K562 (cell line): ENCODE measurements around the gene ATP6V1A. TPM values are rescaled to one million over a fixed set of nuclear protein-coding genes. Genes with fewer than 3 reads are reported as not detected.
A peak's percentile ranks its signal among the peaks of the same experiment; 100 is the strongest.

Source experiments
- ATAC-seq: fragments of 200-7000 bp; cut with Tn5 transposase; 3 replicates; pipeline ENCODE4 v1.9.1; 2020; ENCODE audit warnings: moderate library complexity
- BruUV-seq: library from RNA; stranded (reverse); fragments of 400-500 nt; replicated peaks from 2 replicates; lab custom pipeline; 2021; lab: Mats Ljungman, UMichigan
- CTCF ChIA-PET: fragments of 300-600 bp; formaldehyde crosslinking; extraction: SDS; loops from one replicate; lab custom pipeline; 2021; ENCODE audit warnings: low intra/inter-chr PET ratio; lab: Yijun Ruan, JAX
- POLR2A ChIA-PET: fragments of 300-600, 350-650 bp; sonication (Branson Sonifier 250); formaldehyde crosslinking; extraction: SDS; loops from one replicate; lab custom pipeline; 2021; ENCODE audit warnings: antibody characterized with exemption, inconsistent platforms; lab: Yijun Ruan, JAX
- DNase-seq, 4 experiments: peaks; one replicate each; pipeline versions ENCODE4 v3.0.0 to v3.0.0-alpha.2; 2011 to 2018; ENCODE audit warnings: low spot score in 3 of 4, mixed read lengths in 3 of 4; ENCODE audit errors: extremely low read depth in 1 of 4
- FAIRE-seq: peaks from 2 replicates; lab custom pipeline; 2011; peaks lifted over from hg19 to GRCh38; lab: Jason Lieb, UNC
- H2AFZ ChIP-seq: 2 replicates; pipeline ENCODE4 v1.6.0; 2011; ENCODE audit warnings: low read depth, low read length, control low read depth, inconsistent platforms
- H3K27ac ChIP-seq: fragments of 200-600 bp; 3 replicates; pipeline ENCODE4 v1.8.0; 2011; ENCODE audit warnings: low read depth, mild to moderate bottlenecking, control low read depth, inconsistent platforms, low read length, moderate library complexity, mixed read lengths; ENCODE audit errors: extremely low read depth
- H3K27me3 ChIP-seq, 2 experiments: fragments of 300-600 bp in 1 of 2; 2 replicates in 1 of 2; 3 replicates in 1 of 2; pipeline versions ENCODE4 v1.6.0 to v1.8.0; 2011; ENCODE audit warnings: inconsistent platforms in 2 of 2, low read length in 2 of 2, mild to moderate bottlenecking in 1 of 2, mixed read lengths in 1 of 2, moderate library complexity in 1 of 2; ENCODE audit not compliant: control insufficient read depth in 2 of 2, insufficient read depth in 2 of 2
- H3K36me3 ChIP-seq: fragments of 300-600 bp; 3 replicates; pipeline ENCODE4 v1.8.0; 2011; ENCODE audit warnings: mild to moderate bottlenecking, low read length, inconsistent platforms; ENCODE audit not compliant: control insufficient read depth, insufficient read depth
- H3K4me1 ChIP-seq, 2 experiments: fragments of 200-600 bp in 1 of 2; replicated peaks in 1 of 2; 2 replicates in 1 of 2; 3 replicates in 1 of 2; pipeline versions ENCODE4 v1.5.1 to v1.8.0; 2011; ENCODE audit warnings: inconsistent platforms in 2 of 2, low read length in 2 of 2, mild to moderate bottlenecking in 1 of 2, mixed read lengths in 1 of 2, moderate library complexity in 1 of 2; ENCODE audit not compliant: control insufficient read depth in 2 of 2, insufficient read depth in 2 of 2
- H3K4me2 ChIP-seq: 2 replicates; pipeline ENCODE4 v1.6.1; 2011; ENCODE audit warnings: low read length, control low read depth, inconsistent platforms, mixed read lengths; ENCODE audit not compliant: insufficient read depth
- H3K4me3 ChIP-seq: fragments of 200-600 bp; sonication (generic), shearing (Covaris generic); 2 replicates; pipeline ENCODE4 v1.5.1; 2016; ENCODE audit warnings: control low read depth, inconsistent platforms
- H3K79me2 ChIP-seq: fragments of 200-600 bp; 3 replicates; pipeline ENCODE4 v1.8.0; 2011; ENCODE audit warnings: low read length, inconsistent platforms; ENCODE audit not compliant: control insufficient read depth, insufficient read depth
- H3K9ac ChIP-seq, 2 experiments: 2 replicates each; pipeline versions ENCODE4 v1.6.0 to v1.6.1; 2011; ENCODE audit warnings: low read depth in 2 of 2, low read length in 2 of 2, control low read depth in 1 of 2, inconsistent platforms in 1 of 2, mild to moderate bottlenecking in 1 of 2, mixed read lengths in 1 of 2; ENCODE audit not compliant: insufficient read depth in 1 of 2
- H3K9me1 ChIP-seq: one replicate; pipeline ENCODE4 v1.6.0; 2011; ENCODE audit warnings: inconsistent platforms, mild to moderate bottlenecking, low read length, moderate library complexity; ENCODE audit not compliant: control insufficient read depth, insufficient read depth
- H3K9me3 ChIP-seq: replicated peaks from 2 replicates; pipeline ENCODE4 v1.5.1; 2011; ENCODE audit warnings: low read depth, low read length, inconsistent platforms; ENCODE audit not compliant: control insufficient read depth, insufficient read depth
- H4K20me1 ChIP-seq: replicated peaks from 2 replicates; pipeline ENCODE4 v1.6.1; 2011; ENCODE audit warnings: low read length, inconsistent platforms, mixed read lengths; ENCODE audit not compliant: control insufficient read depth, insufficient read depth
- CBX2 ChIP-seq: fragments of 200-600 bp; sonication (generic); IDR thresholded peaks from one replicate; pipeline ENCODE4 v1.6.1; 2012; ENCODE audit warnings: mild to moderate bottlenecking, low read length, inconsistent platforms; ENCODE audit not compliant: insufficient read depth, poor library complexity, severe bottlenecking
- RBM17 ChIP-seq: fragments of 200-400 bp; formaldehyde crosslinking; IDR thresholded peaks from 2 replicates; pipeline ENCODE4 v1.6.1; 2017; ENCODE audit warnings: low read depth, mild to moderate bottlenecking, low read length, borderline replicate concordance
- WGBS: fragments of 100-300 bp; shearing (Covaris generic); methylation state at CpG from one replicate; pipeline ENCODE4 v1.1.6; 2016; ENCODE audit warnings: low coverage, mixed read lengths; ENCODE audit not compliant: insufficient coverage; ENCODE audit errors: missing lambda C conversion rate; 5-methylcytosine and 5-hydroxymethylcytosine counted together
- in situ Hi-C: fragments of 300-500 bp; cut with MboI; formaldehyde crosslinking; loops from 4 replicates; pipeline ENCODE4 v1.15.0; 2018; ENCODE audit warnings: inconsistent platforms, mixed read lengths
- intact Hi-C: fragments of 100-400 bp; cut with micrococcal nuclease; formaldehyde crosslinking; loops from 2 replicates; pipeline ENCODE4 v1.14.2; 2022
- polyA plus RNA-seq, 8 experiments: library from polyadenylated mRNA; depleted of rRNA in 4 of 8; stranded (reverse) in 5 of 8; unstranded in 3 of 8; fragments of >200 nt; fragmentation: Nextera tagmentation in 2 of 8; fragmentation: Illumina TruSeq in 1 of 8; extraction: Ambion mirVana in 2 of 8; extraction: Trizol in 1 of 8; gene quantifications; 2 replicates each; pipeline versions ENCODE4 v1.2.1 to v1.2.3, GENCODE V29; 2011 to 2014; ENCODE audit warnings: inconsistent platforms in 1 of 8, missing spikeins in 1 of 8
- total RNA-seq, 7 experiments: library from RNA; depleted of rRNA in 6 of 7; stranded (reverse); fragments of >200 nt in 6 of 7; fragmentation: Illumina TruSeq in 2 of 7; extraction: Trizol in 2 of 7; gene quantifications; 2 replicates each; pipeline versions ENCODE4 v1.2.1 to v1.2.3, GENCODE V29; 2011 to 2021; ENCODE audit warnings: low replicate concordance in 1 of 7
- TF ChIP-seq, protein P1 (sequence below): sonication (generic); formaldehyde crosslinking; IDR thresholded peaks from 2 replicates; pipeline ENCODE4 v1.9.0; 2022; ENCODE audit warnings: mild to moderate bottlenecking, missing genetic modification reagents
- TF ChIP-seq, protein P2 (sequence below): sonication (generic); formaldehyde crosslinking; IDR thresholded peaks from 2 replicates; pipeline ENCODE4 v1.4.0; 2020; ENCODE audit warnings: mild to moderate bottlenecking, missing genetic modification reagents

Gene ATP6V1A
- total and polyA plus RNA-seq, 9 of the 15 experiments (the other 6 are each of a cell fraction or from before 2014, with no cell fraction given): 23.6 to 57.1 (median 39.9) TPM

DNA sequence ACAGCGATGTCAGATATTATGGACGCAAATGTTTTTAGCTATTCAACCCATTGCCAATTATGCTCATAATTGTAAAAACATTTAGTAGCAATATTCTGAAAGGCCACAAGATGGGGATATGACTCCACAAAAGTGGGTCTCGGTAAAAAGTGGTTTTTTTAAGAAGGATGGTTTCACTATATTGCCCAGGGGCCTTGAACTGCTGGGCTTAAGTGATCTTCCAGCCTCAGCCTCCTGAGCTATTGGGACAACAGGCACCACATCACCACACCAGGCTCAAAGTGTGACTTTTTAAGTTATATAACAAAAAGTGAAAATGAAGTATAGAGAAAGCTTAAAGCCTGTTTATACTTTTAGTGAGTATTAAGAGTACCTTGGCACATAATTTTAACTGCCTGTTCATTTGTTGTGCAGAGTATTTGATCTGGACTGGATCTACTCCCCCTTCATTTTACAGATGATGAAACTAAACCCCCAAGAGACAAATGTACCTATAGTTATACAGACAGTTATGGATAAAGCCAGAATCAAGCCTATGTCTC lies 10.2 kb upstream of the ATP6V1A start (continued):
- TF ChIP-seq, protein P1, sequence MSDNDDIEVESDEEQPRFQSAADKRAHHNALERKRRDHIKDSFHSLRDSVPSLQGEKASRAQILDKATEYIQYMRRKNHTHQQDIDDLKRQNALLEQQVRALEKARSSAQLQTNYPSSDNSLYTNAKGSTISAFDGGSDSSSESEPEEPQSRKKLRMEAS: no peak

DNA sequence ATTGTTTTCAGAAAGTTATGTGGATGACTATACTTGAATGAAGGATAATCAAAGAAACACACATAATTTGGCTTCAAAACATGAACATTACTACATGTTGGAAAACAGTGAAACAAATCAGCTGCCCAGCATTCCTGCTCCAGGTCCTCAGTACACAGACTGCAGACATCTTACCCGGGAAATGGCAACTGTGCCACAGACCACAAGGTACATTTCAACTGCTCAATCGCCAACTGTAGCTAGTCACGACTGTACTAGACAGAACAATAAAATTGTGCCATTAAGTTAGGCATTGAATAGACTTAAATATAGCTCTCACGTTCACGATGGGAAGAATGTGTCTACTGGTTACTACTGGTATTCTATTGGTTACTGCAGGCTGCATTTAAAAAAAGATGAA lies 5.7 kb upstream of the ATP6V1A start:
- Histone ChIP-seq H3K4me1 (peaks cover 8 to 10% of the 10 kb centered on the region in 2 experiments), H3K9me3 (no peaks in the 10 kb centered on the region), H4K20me1 (peaks cover 22% of the 10 kb centered on the region), H2AFZ (no peak overlapping the region), H3K4me2 (peak overlapping the region; percentile 10; the same call in 1 of the 2 replicates), H3K36me3 (peaks cover 40% of the 10 kb centered on the region; the same call in 1 of the 3 replicates), H3K27me3 (no peaks in the 10 kb centered on the region), H3K79me2 (peaks cover 100% of the 10 kb centered on the region), H3K4me3 (no peak overlapping the region), H3K9me1 (no peaks in the 10 kb centered on the region), H3K27ac (peak overlapping the region; percentile 35; the same call in 2 of the 3 replicates), H3K9ac (no peak overlapping the region)
- TF ChIP-seq CBX2 (no peak), RBM17 (no peak)
- TF ChIP-seq, protein P2, sequence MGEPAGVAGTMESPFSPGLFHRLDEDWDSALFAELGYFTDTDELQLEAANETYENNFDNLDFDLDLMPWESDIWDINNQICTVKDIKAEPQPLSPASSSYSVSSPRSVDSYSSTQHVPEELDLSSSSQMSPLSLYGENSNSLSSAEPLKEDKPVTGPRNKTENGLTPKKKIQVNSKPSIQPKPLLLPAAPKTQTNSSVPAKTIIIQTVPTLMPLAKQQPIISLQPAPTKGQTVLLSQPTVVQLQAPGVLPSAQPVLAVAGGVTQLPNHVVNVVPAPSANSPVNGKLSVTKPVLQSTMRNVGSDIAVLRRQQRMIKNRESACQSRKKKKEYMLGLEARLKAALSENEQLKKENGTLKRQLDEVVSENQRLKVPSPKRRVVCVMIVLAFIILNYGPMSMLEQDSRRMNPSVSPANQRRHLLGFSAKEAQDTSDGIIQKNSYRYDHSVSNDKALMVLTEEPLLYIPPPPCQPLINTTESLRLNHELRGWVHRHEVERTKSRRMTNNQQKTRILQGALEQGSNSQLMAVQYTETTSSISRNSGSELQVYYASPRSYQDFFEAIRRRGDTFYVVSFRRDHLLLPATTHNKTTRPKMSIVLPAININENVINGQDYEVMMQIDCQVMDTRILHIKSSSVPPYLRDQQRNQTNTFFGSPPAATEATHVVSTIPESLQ (CRISPR knock-in tag): no peak
- ChIA-PET POLR2A (interaction anchor here (1.1 to 1.4 kb wide), 3 partner anchors 9 to 501 kb away, joined by 3 to 4 read pairs (median 3); no protein-coding TSS in a partner anchor), CTCF (no interaction called here)
- DNase-seq (no peak), ATAC-seq (no peak), FAIRE-seq (no peak)
- WGBS: 53% methylated on average over 5 of the region's 5 CpGs
- no TSS peak for BruUV-seq
- intact Hi-C loops (no loop called here), in situ Hi-C loops (loop anchor here (5.0 kb wide), 1 partner anchor 176 kb away; no protein-coding TSS in a partner anchor)
